Activated CD8-positive, alpha-beta memory T cell treated with anti-CD3 and anti-CD28 coated beads, Interleukin-2, amount 50 U/mL, for 48 hours (primary cell): ENCODE measurements around the gene CHTOP.
"Not testable (repeated sequence)": the region's sequence is repeated elsewhere in the genome, so short reads cannot be mapped to it uniquely, and the experiment has no call there.

Experiments used
- DNase-seq: peaks from one replicate; pipeline ENCODE4 v3.0.0-alpha.2; 2020

CHTOP gene

DNA sequence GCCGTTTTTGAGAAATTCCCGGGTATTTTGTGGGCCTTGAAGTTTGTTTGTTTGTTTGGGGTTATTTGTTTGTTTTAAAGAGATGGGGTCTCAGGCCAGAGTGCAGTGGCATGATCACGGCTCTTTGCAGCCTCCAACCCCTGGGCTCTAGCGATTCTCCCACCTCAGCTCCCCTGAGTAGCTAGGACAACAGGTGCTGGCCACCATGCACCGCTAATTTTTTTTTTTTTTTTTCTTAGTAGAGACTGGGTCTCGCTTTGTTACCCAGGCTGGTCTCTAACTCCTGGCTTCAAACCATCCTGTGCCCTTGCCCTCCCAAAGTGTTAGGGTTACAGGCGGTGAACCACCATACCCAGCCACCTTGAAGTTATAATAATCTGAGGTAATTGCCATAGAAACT lies 2.0 kb downstream of the CHTOP start:
- no peak for DNase-seq

DNA sequence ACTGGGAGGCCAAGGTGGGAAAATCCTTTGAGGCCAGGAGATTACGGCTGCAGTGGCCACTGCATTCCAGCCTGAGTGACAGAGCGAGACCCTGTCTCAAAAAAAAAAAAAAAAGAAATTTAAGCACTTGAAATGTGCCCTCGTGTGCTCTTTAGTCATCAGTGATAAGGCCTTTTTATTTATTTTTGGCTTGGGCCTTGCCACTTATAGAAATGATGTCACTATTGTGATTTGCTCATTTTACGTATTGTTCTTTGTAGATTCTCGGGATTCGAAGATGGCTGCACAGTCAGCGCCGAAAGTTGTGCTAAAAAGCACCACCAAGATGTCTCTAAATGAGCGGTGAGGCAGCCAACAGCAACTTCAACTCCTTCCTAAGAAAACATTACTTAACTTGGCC lies 2.4 kb downstream of the CHTOP start:
- DNase-seq: no peak

DNA sequence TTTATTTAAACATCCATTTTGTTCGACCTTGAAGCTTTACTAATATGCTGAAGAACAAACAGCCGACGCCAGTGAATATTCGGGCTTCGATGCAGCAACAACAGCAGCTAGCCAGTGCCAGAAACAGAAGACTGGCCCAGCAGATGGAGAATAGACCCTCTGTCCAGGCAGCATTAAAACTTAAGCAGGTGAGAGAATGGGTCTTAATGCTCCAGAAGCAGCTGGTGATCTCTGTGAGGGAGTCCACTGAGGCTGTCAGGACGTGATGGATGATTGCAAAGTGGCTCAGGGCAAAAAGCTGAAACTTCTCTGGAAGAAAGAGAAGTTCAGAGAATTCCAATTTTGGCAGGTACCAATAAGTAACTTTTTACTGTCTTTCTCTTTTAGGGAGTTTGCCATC lies 4.4 kb downstream of the CHTOP start:
- no peak for DNase-seq

DNA sequence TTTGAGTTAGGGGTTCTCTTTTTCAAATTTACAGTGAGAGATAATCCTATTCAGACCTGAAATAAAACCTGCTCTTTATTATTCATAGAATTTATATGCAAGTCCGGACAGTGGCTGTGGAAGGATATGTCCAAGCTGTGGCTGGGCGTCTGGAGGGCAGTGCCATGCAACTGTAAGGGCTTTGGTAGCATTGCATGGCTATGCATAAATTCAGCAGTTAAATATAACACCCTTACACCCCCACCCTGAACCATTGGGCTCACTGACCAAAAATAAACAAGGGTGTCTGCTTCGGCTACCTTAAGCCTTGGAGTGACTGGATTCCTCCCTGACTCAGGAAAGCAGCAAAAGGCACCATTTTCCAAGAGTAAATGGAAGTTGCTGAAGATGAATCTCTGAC lies 5.4 kb downstream of the CHTOP start:
- DNase-seq: no peak

DNA sequence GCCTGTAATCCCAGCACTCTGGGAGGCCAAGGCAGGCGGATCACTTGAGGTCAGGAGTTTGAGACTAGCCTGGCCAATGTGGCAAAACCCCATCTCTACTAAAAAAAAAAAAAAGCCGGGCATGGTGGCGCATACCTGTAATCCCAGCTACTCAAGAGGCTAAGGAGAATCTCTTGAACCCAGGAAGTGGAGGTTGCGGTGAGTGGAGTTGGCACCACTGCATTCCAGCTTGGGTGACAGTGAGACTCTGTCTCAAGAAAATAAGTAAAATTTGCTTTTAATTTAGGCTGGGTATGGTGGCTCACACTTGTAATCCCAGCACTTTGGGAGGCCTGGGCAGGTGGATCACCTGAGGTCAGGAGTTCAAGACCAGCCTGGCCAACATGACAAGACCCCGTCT lies 6.3 kb downstream of the CHTOP start:
- DNase-seq: not testable (repeated sequence)

DNA sequence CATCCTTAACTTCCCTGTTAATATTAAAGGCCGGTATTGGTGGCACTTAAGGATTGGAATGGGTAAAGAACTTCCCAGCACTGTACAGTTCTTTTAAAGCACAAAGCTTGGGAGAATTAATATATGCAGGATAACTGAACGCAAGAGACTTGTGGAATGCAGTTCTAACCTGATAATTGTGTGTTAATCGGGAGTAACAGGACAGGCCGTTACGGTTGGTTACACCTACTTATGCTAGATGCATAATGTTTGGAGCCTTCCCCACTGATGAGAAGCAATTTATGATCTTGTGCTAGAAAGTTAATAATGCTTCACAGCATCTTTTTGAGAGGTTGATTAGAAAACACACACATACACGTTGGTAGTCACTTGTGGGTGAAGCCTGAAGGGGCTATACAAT lies 7.0 kb downstream of the CHTOP start:
- DNase-seq: no peak

DNA sequence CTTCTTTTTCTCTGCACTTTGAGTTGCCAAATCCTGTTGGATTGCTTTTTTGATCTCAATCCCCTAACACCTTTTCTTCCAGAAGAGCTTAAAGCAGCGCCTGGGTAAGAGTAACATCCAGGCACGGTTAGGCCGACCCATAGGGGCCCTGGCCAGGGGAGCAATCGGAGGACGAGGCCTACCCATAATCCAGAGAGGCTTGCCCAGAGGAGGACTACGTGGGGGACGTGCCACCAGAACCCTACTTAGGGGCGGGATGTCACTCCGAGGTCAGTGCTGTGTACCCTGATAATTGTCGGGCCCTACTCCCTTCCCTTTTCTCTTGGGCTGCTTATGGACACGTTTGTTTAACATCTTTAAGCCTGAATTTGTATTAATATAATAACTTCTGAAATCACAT lies 8.3 kb downstream of the CHTOP start:
- no peak for DNase-seq

DNA sequence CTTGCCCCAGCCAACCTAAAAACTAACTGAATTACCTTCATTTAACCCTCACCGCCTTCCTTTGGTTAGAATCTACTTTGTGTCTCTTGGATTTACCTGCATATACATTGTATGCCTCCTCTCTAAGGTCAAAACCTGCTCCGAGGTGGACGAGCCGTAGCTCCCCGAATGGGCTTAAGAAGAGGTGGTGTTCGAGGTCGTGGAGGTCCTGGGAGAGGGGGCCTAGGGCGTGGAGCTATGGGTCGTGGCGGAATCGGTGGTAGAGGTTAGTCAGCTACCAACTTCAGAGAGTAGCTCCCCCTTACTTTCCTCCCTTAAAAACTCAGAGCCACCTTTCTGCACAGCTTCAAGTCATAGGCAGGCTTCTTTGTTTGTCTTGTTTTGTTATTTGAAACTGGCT lies 9.2 kb downstream of the CHTOP start:
- DNase-seq: no peak

DNA sequence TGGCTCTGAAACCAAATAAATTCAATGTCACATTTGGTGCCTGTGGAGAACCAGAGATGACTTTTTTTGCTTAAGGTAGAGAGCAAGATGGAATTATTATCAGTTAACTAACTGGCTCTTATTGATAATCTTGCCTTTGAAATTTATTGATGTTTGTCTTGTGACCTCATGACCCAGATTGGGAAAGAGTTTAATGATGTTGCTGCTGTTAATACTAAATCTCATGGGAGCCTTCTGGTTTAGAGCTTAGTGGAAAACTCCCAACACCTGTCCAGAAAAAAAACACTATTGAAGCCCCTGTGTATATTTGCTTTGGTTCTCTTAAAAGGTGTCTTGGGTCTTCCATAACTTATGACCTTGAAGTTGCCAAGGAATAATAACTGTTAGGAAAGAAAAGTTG lies 9.9 kb downstream of the CHTOP start:
- no peak for DNase-seq

DNA sequence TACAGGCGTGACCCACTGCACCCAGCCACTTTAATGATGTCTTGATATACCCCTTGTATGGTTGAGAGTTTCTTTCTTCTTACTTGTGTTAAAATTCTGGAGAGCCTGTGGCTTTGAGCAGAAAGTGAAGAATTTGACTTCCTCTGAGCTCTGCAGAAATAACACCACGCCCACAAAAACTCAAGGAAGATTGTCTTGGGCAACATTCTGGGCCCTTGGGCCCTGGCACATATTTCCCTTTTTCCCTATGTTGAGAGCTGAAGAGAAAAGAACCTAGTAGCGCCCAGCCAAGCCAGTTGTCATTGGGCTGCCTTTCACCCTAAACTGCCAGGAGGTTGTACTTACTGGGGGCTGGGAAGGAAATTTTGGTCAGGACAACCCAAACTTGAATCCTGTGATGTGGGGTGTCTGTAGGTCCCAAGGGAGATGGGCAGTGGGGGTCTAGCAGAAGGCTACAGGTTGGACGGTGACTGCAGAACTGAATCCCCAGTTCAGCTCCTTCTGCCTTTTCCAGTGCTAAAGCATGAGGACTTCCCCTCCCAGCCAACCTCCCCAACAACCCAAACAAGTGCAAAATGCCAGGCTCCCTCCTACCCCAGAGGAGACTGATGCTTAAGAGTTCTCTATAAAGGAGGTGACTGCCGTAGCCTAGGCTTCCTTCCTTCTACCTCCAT lies 12.9 kb downstream of the CHTOP start:
- DNase-seq: no peak

DNA sequence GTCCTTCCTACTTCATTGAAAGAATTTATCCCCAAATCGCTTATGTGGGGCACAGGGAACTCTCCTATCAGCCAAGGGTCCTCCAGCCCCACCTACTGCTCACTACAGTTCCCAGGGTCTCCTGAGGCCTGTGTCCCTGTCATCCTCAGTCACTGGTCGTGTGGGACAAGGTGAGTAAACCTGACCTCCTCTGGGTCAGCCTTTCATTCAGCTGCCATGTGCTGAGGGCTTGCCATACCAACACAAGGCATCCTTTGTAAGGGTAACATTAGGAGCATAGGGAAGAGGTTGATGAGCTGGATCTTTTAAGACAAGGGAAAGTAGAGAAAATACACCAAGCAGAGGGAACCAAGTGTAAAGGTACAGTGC lies 13.5 kb downstream of the CHTOP start:
- DNase-seq: no peak

DNA sequence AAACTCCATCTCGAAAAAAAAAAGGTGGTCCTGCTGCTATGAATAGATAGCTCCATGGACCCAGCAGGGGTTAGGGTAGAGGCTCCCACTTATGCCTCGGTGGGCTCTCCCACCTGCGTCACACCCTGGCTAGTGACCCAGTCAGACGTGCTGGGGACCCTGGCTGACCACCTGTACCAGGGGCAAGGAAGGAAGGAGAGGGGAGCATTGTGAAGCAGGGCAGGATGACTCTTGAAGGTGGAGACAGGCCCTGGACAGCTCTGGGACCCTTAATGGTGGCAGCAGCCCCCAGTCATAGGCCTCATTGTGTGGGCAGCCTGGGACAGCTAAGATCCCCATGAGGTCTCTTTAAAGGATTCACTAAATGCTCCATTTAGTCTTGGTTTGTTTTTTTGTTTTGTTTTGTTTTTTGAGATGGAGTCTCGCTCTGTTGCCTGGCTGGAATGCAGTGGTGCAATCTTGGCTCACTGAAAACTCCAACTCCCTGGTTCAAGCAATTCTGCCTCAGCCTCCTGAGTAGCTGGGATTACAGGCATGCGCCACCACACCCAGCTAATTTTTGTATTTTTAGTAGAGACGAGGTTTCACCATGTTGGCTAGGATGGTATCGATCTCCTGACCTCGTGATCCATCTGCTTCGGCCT lies 14.3 kb downstream of the CHTOP start:
- DNase-seq: no peak

DNA sequence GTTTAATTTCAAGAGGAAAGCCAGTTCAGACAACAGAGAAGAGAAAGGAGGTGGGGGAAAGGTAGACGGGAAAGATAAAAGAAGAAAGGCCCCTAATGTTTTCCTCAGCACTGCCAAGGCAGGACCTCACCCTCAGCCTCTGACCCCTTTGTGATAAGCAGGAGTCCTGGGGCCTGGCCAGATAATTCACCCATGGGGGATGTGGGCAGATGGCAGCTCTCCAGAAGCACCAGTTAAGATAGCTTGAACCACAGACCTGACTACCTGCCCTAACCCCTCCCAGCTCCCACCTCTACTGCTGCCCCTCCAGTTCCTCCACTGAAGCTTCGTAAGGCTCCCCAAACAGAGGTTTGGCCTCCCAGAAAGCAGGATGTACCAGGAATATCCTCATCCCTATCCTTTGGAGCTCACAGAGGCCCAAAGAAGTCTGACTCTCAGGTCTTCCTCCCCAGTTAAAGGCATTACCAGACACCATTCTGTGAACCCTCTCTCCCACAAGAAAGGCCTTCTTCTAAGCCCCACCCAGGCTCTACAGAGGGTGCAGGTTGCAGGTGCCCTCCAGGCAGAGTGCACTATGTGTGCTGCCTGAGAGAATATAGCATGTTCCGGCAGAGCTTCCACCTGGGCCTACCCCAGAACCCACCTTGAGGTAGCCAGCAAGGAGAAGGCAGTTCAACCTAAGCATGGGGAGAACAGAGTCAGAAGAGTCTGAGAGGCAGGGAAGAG lies 15.4 kb downstream of the CHTOP start:
- no peak for DNase-seq

DNA sequence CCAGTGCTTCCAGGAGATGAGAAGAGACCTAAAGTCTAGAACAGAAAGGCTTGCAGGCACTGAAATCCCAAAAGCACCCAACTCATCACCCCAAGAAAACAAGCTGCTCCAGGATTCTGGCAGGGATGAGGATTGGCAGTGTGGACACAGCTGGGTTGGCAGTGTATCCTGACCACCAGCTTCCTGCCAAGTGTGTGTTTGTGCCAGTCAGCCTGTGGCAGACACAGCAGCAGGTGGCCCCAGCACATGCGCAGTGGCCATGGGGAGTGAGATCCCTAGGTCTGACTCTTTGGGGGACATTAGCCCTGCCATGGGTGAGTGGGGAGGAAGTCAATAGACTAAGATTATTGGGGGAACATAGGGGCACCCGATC lies 16.0 kb downstream of the CHTOP start:
- DNase-seq: no peak

DNA sequence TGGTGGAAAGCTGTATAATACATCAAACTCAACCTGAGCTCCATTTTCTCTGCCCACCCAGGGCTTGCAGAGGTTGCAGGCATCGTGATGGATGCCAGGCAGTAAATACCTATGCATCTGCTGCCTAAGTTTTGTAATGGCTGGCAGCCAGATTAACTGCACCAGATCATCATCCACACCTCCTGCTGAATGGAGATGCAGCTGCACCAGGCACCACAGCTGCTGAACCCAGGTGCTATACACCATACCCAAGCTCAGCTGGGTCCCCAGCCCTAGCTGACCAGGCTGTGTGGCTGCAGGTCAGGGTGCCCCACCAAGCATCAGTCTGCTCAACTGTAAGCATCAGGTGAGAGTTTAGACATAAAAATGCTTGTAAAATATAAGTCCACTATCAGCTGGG lies 17.9 kb downstream of the CHTOP start:
- DNase-seq: no peak

DNA sequence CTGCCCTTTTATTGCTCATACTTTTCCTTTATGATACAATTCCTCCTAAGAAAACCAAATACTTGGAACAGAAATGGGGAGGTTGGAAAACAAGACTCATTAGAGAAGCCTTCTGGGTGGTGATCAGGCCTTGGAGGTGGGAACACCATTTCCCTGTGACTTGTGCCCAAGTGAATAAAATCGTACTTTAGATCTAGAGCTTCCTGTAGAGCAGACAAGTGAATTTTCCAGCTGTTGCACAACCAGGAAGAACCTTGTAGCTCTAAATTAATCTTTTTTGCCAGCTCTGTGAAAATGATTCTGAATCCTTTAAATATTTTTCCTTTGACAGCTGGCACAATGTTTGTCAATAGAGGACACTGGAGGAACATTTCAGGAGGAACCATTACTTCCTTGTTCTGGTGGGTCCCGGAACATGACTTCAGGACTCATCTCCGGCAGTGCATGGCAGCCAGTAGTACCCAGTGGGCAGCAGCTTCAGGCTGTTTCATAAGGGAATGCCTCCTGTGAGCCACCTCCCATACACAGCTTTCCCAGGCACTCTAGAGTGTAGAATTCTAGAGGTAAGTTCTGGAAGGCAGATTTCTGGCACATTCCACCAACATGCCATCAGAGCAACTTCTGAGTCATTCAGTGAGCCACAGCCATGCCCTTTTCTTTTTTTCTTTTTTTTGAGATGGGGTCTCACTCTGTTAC lies 19.1 kb downstream of the CHTOP start:
- no peak for DNase-seq

DNA sequence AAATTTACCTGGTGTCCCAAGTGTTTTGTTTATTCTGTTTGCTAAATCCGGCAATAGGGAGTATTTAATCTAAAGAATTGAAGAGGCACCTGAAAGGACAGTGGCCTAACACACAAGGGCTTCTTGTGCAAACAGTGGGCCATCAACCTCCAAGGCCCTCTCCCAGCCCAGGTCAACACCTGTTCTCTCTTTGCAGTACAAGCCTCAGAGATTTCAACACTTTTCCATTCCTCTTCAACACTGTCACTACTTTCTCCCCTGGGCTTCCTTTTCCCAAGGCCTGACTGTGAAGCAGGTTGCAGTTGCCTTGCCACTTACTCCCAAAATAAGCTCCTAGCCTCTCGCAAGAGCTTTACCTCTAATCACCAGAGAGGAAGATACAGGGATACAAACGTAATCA lies 21.5 kb downstream of the CHTOP start:
- no peak for DNase-seq

DNA sequence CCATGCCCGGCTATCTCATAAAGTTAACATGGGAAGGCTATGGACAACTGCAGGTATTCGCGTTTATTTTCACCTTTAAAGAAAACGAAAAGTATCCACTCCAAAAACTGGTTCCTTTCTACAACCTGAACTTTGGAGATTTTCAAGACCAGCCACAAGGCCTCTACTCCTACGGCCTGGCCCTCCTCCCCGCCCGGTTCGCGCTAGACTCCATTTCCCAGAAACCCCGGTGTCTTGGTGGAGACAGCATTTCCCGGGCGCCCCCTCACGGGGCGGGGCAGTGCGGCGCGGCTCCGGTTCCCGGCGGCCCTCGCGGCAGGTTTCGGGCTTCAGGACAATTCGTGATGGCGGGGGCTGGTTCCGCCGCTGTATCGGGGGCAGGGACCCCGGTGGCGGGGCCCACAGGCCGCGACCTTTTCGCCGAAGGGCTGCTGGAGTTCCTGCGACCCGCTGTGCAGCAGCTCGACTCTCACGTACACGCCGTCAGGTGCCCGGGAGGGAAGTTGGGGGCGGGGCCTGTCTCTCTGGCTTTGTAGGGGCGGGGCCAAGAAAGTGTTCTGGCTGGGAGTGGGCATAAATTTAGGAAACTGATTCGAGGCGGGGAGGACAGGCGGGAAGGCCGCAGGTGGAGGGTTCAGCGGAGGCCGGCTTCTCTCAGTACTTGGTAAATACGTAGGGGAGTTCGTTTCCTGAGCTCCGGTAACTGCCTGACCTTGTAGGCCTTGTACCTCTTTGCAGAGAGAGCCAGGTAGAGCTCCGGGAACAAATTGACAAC lies 24.7 kb downstream of the CHTOP start, which contains the start of gene SNAPIN:
SNAPIN (plus strand) TSS at position 304 of the 775 bp plus-strand sequence; CDS start at position 345, 41 bp downstream.
- DNase-seq: peak; percentile 94

DNA sequence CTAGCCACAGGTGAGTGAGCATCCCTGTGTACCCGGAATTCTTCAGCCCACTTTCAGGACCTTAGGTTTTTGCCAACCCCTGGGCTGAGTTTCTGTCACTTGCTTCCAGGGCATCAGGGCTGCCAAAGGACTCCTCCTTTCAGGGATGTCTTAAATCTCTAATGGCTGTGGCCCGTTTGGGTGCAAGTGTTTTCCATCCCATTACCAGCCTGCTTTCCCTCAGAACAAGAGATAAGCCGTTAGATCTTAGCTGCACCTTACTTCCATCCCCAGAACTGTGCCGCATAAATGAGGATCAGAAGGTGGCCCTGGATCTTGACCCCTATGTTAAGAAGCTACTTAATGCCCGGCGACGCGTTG lies 25.3 kb downstream of the CHTOP start:
- no peak for DNase-seq

DNA sequence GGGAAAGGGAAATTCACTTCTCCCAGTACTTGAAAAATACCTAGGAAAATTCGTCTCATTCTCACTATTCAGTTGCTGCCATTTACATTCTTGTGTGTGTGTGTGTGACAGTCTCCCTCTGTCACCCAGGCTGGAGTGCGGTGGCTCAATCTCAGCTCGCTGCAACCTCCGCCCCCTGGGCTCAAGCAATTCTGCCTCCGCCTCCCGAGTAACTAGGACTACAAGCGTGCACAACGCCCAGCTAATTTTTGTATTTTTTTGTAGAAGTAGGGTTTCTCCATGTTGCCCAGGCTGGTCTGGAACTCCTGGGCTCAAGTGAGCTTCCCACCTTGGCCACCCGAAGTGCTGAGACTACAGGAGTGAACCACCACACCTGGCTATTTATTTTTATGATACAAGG lies 25.8 kb downstream of the CHTOP start:
- no peak for DNase-seq

DNA sequence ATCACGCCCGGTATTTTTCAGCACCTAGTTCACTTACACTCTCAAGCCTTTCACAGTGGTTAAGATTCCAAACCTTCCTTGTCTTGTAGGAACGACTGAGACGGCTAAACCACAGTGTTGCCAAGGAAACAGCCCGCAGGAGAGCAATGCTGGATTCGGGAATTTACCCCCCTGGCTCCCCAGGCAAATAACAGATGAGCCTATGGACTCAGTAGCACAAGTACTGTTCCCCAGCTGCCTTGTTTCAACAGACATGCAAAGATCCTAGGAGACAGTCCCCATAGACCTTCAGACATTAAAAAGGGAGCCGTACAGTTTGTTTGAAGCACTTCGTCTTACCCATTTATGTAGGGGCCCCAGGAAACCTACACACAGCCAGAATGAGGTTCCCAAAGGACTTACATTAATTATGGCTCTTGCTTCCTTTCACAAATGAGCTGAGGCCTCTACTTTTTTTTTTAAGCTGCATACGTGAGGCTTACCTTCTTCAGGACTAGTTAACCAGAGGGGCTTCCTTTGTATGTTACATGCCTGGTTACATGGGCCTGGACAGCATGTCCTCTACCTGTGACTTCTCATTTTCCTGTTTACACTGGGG lies 27.3 kb downstream of the CHTOP start:
- no peak for DNase-seq

DNA sequence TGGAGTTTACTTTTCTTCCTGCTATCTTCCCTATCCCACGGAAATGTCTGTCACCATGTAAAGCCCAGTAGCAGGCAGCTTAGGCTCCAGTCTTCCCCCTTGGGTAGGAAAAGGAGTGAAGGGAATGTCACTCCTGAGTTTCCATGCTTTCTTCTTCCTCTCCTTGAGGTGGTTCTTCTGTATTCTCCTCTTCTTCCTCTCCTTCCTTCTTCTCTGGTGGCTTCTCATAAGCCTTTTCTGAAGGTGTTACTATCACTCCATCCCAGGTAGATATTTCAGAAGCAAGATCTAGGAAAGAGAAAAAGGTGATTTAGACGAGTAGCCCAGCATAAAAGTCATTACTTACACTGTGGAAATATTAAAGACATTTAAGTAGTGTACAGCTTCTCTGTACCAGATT lies 28.4 kb downstream of the CHTOP start:
- DNase-seq: no peak

DNA sequence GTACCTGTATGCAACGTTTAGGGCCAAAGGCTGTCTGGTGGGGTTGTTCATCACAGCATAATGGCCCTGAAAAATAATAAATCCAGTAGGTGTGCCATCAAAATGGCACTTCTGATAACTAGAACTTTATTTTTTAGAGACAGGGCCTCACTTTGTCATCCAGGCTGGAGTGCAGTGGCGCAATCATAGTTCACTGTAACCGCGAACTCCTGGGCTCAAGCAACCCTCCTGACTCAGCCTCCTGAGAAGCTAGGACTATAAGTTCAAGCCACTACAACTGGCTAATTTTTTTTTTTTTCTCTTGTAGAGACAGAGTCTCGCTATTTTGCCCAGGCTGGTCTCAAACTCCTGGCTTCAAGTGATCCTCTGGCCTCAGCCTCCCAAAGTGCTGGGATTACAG lies 29.3 kb downstream of the CHTOP start:
- no peak for DNase-seq
